ENCODE results near the gene SND1.

The SND1 gene

DNA sequence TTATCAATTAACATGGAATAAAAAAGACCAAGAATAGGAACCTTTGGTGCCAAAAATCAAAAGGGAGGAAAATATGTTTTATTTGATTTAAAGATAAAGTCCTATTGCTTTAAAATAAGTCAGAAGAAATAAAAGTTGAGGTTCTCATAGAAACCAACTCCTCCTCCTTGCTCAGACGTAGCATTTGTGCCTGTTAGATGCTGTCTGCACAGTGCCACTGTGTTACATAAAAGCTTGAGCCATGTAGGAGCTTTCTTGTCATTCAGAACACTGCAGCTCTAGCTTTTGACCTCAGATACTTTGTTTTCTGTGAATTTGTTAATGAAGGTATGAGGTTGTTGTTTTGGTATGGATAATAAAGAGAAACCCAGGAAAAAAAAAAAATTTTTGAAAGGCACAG is 328.9 kb downstream of the SND1 start:
- H4K20me1 ChIP-seq (ENCODE audit: insufficient read depth, low read length), result no peaks in the 10 kb centered on the region
- H3K4me3 ChIP-seq (ENCODE audit: low read depth, low read length, poor library complexity, severe bottlenecking), result no peak overlapping the region
- H3K9me3 ChIP-seq (ENCODE audit: low read length), result peaks cover 16% of the 10 kb centered on the region
- H3K27me3 ChIP-seq (ENCODE audit: insufficient read depth, low read length), result no peaks in the 10 kb centered on the region
- peaks cover 45% of the 10 kb centered on the region for H3K36me3 ChIP-seq (ENCODE audit: insufficient read depth, low read length)
- no peak overlapping the region for H3K4me2 ChIP-seq (ENCODE audit: low read length)
- H3K4me1 ChIP-seq (ENCODE audit: insufficient read depth, low read length, severe bottlenecking), result no peaks in the 10 kb centered on the region
- peaks cover 5% of the 10 kb centered on the region; the same call in 1 of the 2 replicates for H3F3A ChIP-seq (ENCODE audit: insufficient read depth, low read length)
- no peaks in the 10 kb centered on the region for H3K79me2 ChIP-seq (ENCODE audit: insufficient read depth, low read length)
- H2AFZ ChIP-seq (ENCODE audit: low read length), result no peak overlapping the region
- TF ChIP-seq, protein P1, sequence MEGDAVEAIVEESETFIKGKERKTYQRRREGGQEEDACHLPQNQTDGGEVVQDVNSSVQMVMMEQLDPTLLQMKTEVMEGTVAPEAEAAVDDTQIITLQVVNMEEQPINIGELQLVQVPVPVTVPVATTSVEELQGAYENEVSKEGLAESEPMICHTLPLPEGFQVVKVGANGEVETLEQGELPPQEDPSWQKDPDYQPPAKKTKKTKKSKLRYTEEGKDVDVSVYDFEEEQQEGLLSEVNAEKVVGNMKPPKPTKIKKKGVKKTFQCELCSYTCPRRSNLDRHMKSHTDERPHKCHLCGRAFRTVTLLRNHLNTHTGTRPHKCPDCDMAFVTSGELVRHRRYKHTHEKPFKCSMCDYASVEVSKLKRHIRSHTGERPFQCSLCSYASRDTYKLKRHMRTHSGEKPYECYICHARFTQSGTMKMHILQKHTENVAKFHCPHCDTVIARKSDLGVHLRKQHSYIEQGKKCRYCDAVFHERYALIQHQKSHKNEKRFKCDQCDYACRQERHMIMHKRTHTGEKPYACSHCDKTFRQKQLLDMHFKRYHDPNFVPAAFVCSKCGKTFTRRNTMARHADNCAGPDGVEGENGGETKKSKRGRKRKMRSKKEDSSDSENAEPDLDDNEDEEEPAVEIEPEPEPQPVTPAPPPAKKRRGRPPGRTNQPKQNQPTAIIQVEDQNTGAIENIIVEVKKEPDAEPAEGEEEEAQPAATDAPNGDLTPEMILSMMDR (IDR thresholded peaks at IDR 0.05; ENCODE audit: low read length), result no peak
- no peak for TF ChIP-seq EZH2 (IDR thresholded peaks at IDR 0.05; ENCODE audit: borderline replicate concordance, low read length)
- no peaks in the 10 kb centered on the region for H3K9me2 ChIP-seq (ENCODE audit: low read depth, low read length)
- H3K27ac ChIP-seq (ENCODE audit: low read depth, low read length, poor library complexity, severe bottlenecking), result no peak overlapping the region
- H3K9ac ChIP-seq (ENCODE audit: low read length), result no peak overlapping the region

DNA sequence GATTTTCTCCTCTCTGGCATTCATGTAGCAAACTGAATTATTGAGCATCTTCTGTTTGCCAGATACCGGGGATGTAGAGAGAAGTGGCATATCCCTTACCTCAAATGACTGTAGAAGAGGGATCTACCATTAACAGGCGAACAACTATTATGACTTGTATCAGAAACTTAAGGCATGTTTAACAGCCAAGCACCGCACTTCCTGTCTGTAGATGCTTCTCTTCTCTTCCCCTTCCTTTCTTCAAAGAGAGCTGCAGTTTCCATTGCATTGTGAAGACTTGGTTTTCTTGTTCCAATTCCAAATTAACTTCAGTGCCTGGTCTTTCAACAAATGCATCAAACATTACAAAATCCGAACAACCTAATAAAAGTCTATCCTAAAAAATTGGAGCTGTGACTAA is 330.0 kb downstream of the SND1 start:
- Histone ChIP-seq H3K27me3 (ENCODE audit: insufficient read depth, low read length) (no peaks in the 10 kb centered on the region), H3K4me1 (ENCODE audit: insufficient read depth, low read length, severe bottlenecking) (no peaks in the 10 kb centered on the region), H3K36me3 (ENCODE audit: insufficient read depth, low read length) (peaks cover 34% of the 10 kb centered on the region), H2AFZ (ENCODE audit: low read length) (no peak overlapping the region), H3K27ac (ENCODE audit: low read depth, low read length, poor library complexity, severe bottlenecking) (no peak overlapping the region), H3K4me2 (ENCODE audit: low read length) (no peak overlapping the region), H4K20me1 (ENCODE audit: insufficient read depth, low read length) (no peaks in the 10 kb centered on the region), H3K9me3 (ENCODE audit: low read length) (peaks cover 14% of the 10 kb centered on the region), H3K79me2 (ENCODE audit: insufficient read depth, low read length) (no peaks in the 10 kb centered on the region), H3K9ac (ENCODE audit: low read length) (no peak overlapping the region), H3K4me3 (ENCODE audit: low read depth, low read length, poor library complexity, severe bottlenecking) (no peak overlapping the region), H3K9me2 (ENCODE audit: low read depth, low read length) (no peaks in the 10 kb centered on the region), H3F3A (ENCODE audit: insufficient read depth, low read length) (peaks cover 5% of the 10 kb centered on the region; the same call in 1 of the 2 replicates)
- TF ChIP-seq, protein P1 (IDR thresholded peaks at IDR 0.05; ENCODE audit: low read length), result no peak
- no peak for TF ChIP-seq EZH2 (IDR thresholded peaks at IDR 0.05; ENCODE audit: borderline replicate concordance, low read length)

DNA sequence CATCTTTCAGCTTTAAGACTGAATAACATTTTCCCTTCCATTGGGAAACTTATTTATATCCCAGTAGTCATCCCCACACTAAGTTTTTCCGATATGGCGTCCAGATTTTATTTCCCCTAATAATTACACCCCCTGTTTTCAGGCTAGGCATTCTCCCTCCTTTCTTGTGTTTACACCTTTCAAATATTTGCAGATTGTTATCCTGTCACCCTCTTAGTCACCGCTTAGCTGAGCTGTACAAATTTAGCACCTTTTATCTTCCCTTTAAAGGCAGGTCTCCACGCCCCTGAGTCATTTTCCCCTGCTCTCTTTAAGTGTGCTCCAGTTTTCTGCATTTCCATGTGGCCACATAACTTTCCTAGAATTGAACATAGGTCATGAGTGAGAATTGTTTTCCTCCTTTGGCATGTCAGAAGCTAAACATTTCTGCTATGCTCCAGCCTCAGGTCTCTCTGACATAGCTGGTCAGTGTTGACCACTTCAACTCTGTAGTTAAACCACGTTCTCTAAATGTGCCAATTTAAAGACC is 331.9 kb downstream of the SND1 start:
- no peak overlapping the region for H3K4me2 ChIP-seq (ENCODE audit: low read length)
- no peak overlapping the region for H2AFZ ChIP-seq (ENCODE audit: low read length)
- peaks cover 5% of the 10 kb centered on the region for H3K9me3 ChIP-seq (ENCODE audit: low read length)
- peaks cover 16% of the 10 kb centered on the region for H3K36me3 ChIP-seq (ENCODE audit: insufficient read depth, low read length)
- H3K27me3 ChIP-seq (ENCODE audit: insufficient read depth, low read length), result no peaks in the 10 kb centered on the region
- peaks cover 5% of the 10 kb centered on the region; the same call in 1 of the 2 replicates for H3F3A ChIP-seq (ENCODE audit: insufficient read depth, low read length)
- no peaks in the 10 kb centered on the region for H3K9me2 ChIP-seq (ENCODE audit: low read depth, low read length)
- H3K4me1 ChIP-seq (ENCODE audit: insufficient read depth, low read length, severe bottlenecking), result no peaks in the 10 kb centered on the region
- no peak overlapping the region for H3K9ac ChIP-seq (ENCODE audit: low read length)
- no peaks in the 10 kb centered on the region for H4K20me1 ChIP-seq (ENCODE audit: insufficient read depth, low read length)
- H3K4me3 ChIP-seq (ENCODE audit: low read depth, low read length, poor library complexity, severe bottlenecking), result no peak overlapping the region
- no peak overlapping the region for H3K27ac ChIP-seq (ENCODE audit: low read depth, low read length, poor library complexity, severe bottlenecking)
- TF ChIP-seq, protein P1 (IDR thresholded peaks at IDR 0.05; ENCODE audit: low read length), result no peak
- no peak for TF ChIP-seq EZH2 (IDR thresholded peaks at IDR 0.05; ENCODE audit: borderline replicate concordance, low read length)
- no peaks in the 10 kb centered on the region for H3K79me2 ChIP-seq (ENCODE audit: insufficient read depth, low read length)

All from OCI-LY1 (cell line).